Panc1 (cell line): ENCODE data around the gene MCTP1. TPM values are rescaled to one million over a fixed set of nuclear protein-coding genes. Genes with fewer than 3 reads are reported as not detected.

Source experiments
- ATAC-seq: fragments of 200-7000 bp; cut with Tn5 transposase; 2 replicates; pipeline ENCODE4 v1.9.1; 2020; ENCODE audit warnings: mild to moderate bottlenecking, moderate library complexity
- BruUV-seq: library from RNA; stranded (reverse); fragments of 400-500 nt; replicated peaks from 2 replicates; lab custom pipeline; 2021; lab: Mats Ljungman, UMichigan
- CTCF ChIA-PET: fragments of 300-600 bp; sonication (Branson Sonifier 250); formaldehyde crosslinking; loops from one replicate; lab custom pipeline; 2022; ENCODE audit warnings: antibody characterized with exemption; lab: Charles Lee
- POLR2A ChIA-PET: fragments of 300-600 bp; sonication (Branson Sonifier 250); formaldehyde crosslinking; loops from one replicate; lab custom pipeline; 2022; ENCODE audit warnings: antibody characterized with exemption; lab: Charles Lee
- DNase-seq: peaks from one replicate; pipeline ENCODE4 v3.0.0-alpha.2; 2010; ENCODE audit warnings: low read depth, low spot score
- H3K27ac ChIP-seq: 2 replicates; pipeline ENCODE4 v1.5.1; 2011; ENCODE audit warnings: mild to moderate bottlenecking, low read length, inconsistent platforms
- H3K27me3 ChIP-seq: fragments of 200-500 bp; sonication (Bioruptor generic); 2 replicates; pipeline ENCODE4 v1.6.0; 2014; ENCODE audit warnings: low read length, inconsistent platforms; ENCODE audit not compliant: control insufficient read depth, insufficient read depth
- H3K36me3 ChIP-seq: fragments of 200-500 bp; sonication (Bioruptor generic); 2 replicates; pipeline ENCODE4 v1.5.1; 2014; ENCODE audit warnings: inconsistent platforms, mild to moderate bottlenecking, low read length, moderate library complexity; ENCODE audit not compliant: control insufficient read depth, insufficient read depth
- H3K4me1 ChIP-seq: 2 replicates; pipeline ENCODE4 v1.5.1; 2011; ENCODE audit warnings: inconsistent platforms, mild to moderate bottlenecking, low read length, moderate library complexity; ENCODE audit not compliant: control insufficient read depth, insufficient read depth
- H3K4me3 ChIP-seq, 2 experiments: 2 replicates each; pipeline ENCODE4 v1.5.1; 2011 to 2012; ENCODE audit warnings: low read depth in 2 of 2, low read length in 2 of 2, mild to moderate bottlenecking in 2 of 2, inconsistent platforms in 1 of 2, moderate library complexity in 1 of 2
- H3K9me3 ChIP-seq: fragments of 200-500 bp; sonication (Bioruptor generic); 2 replicates; pipeline ENCODE4 v1.5.1; 2014; ENCODE audit warnings: low read depth, mild to moderate bottlenecking, inconsistent platforms, low read length, moderate library complexity; ENCODE audit not compliant: control insufficient read depth, insufficient read depth
- POLR2AphosphoS5 ChIP-seq: IDR thresholded peaks from 2 replicates; pipeline ENCODE4 v1.6.1; 2012; ENCODE audit warnings: mild to moderate bottlenecking, low read depth, low read length, moderate library complexity
- SIN3A ChIP-seq: IDR thresholded peaks from 2 replicates; pipeline ENCODE4 v1.6.1; 2012; ENCODE audit warnings: low read depth, mild to moderate bottlenecking, low read length, moderate library complexity, borderline replicate concordance; ENCODE audit not compliant: insufficient read depth
- TCF7L2 ChIP-seq: IDR thresholded peaks from 2 replicates; pipeline ENCODE4 v1.6.1; 2011; ENCODE audit warnings: mild to moderate bottlenecking, low read depth, low read length, inconsistent platforms
- in situ Hi-C: cut with HindIII; loops from 2 replicates; pipeline ENCODE4 v1.10.0; 2016; ENCODE audit warnings: low sequenced_read_pairs, low pct_unique_long_range_greater_than_20kb
- intact Hi-C: fragments of 100-400 bp; cut with micrococcal nuclease; formaldehyde crosslinking; loops from one replicate; pipeline ENCODE4 v1.10.0; 2022; ENCODE audit not compliant: unreplicated experiment
- total RNA-seq: library from RNA; stranded (reverse); gene quantifications from one replicate; pipeline ENCODE4 v1.2.1, GENCODE V29; 2021; ENCODE audit not compliant: unreplicated experiment
- TF ChIP-seq, protein P1 (sequence below), 2 experiments: IDR thresholded peaks; 2 replicates each; pipeline ENCODE4 v1.6.1; 2011 to 2012; ENCODE audit warnings: low read depth in 2 of 2, control low read depth in 1 of 2, low read length in 1 of 2, mild to moderate bottlenecking in 1 of 2, moderate library complexity in 1 of 2; ENCODE audit not compliant: insufficient read depth in 1 of 2
- TF ChIP-seq, protein P2 (sequence below): fragments of 450-650 bp; IDR thresholded peaks from 2 replicates; pipeline ENCODE4 v1.5.1; 2017; ENCODE audit warnings: mild to moderate bottlenecking

MCTP1 gene
- total RNA-seq, 1 experiment from 2014 or later: 39.8 TPM

DNA sequence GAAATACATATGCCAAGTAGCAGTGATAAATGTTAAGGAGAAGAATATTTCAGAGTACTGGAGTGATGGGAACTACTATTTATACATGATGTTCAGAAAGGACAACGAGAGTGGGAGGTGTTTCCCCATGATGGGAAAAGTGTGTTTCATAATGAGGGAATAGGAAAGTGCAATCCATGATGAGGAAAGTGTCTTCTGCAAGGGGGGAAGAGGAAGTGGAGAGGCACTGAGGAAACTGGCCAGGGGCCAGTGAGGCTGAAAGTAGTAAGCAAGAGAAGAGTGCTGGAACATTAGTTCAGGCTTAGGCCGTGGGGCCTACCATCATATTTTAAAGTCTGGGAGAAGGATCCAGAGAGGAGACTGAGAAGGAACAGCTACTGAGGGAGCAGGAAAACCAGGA lies 339.2 kb downstream of the MCTP1 start:
- Histone ChIP-seq H3K4me3 (no peak overlapping the region), H3K27me3 (no peaks in the 10 kb centered on the region), H3K36me3 (no peaks in the 10 kb centered on the region), H3K4me1 (no peaks in the 10 kb centered on the region), H3K27ac (no peak overlapping the region), H3K9me3 (no peaks in the 10 kb centered on the region)
- no TSS peak for BruUV-seq
- TF ChIP-seq POLR2AphosphoS5 (no peak), SIN3A (no peak), TCF7L2 (no peak)
- TF ChIP-seq, protein P1, sequence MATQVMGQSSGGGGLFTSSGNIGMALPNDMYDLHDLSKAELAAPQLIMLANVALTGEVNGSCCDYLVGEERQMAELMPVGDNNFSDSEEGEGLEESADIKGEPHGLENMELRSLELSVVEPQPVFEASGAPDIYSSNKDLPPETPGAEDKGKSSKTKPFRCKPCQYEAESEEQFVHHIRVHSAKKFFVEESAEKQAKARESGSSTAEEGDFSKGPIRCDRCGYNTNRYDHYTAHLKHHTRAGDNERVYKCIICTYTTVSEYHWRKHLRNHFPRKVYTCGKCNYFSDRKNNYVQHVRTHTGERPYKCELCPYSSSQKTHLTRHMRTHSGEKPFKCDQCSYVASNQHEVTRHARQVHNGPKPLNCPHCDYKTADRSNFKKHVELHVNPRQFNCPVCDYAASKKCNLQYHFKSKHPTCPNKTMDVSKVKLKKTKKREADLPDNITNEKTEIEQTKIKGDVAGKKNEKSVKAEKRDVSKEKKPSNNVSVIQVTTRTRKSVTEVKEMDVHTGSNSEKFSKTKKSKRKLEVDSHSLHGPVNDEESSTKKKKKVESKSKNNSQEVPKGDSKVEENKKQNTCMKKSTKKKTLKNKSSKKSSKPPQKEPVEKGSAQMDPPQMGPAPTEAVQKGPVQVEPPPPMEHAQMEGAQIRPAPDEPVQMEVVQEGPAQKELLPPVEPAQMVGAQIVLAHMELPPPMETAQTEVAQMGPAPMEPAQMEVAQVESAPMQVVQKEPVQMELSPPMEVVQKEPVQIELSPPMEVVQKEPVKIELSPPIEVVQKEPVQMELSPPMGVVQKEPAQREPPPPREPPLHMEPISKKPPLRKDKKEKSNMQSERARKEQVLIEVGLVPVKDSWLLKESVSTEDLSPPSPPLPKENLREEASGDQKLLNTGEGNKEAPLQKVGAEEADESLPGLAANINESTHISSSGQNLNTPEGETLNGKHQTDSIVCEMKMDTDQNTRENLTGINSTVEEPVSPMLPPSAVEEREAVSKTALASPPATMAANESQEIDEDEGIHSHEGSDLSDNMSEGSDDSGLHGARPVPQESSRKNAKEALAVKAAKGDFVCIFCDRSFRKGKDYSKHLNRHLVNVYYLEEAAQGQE (IDR thresholded peaks at IDR 0.05; ENCODE audit: insufficient read depth in 1 of 2, low read depth in 2 of 2, low read length in 1 of 2): no peak
- TF ChIP-seq, protein P2, sequence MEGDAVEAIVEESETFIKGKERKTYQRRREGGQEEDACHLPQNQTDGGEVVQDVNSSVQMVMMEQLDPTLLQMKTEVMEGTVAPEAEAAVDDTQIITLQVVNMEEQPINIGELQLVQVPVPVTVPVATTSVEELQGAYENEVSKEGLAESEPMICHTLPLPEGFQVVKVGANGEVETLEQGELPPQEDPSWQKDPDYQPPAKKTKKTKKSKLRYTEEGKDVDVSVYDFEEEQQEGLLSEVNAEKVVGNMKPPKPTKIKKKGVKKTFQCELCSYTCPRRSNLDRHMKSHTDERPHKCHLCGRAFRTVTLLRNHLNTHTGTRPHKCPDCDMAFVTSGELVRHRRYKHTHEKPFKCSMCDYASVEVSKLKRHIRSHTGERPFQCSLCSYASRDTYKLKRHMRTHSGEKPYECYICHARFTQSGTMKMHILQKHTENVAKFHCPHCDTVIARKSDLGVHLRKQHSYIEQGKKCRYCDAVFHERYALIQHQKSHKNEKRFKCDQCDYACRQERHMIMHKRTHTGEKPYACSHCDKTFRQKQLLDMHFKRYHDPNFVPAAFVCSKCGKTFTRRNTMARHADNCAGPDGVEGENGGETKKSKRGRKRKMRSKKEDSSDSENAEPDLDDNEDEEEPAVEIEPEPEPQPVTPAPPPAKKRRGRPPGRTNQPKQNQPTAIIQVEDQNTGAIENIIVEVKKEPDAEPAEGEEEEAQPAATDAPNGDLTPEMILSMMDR: no peak
- ChIA-PET CTCF (no interaction called here), POLR2A (no interaction called here)
- ATAC-seq (no peak), DNase-seq (no peak)
- in situ Hi-C loops (no loop called here), intact Hi-C loops (no loop called here)

DNA sequence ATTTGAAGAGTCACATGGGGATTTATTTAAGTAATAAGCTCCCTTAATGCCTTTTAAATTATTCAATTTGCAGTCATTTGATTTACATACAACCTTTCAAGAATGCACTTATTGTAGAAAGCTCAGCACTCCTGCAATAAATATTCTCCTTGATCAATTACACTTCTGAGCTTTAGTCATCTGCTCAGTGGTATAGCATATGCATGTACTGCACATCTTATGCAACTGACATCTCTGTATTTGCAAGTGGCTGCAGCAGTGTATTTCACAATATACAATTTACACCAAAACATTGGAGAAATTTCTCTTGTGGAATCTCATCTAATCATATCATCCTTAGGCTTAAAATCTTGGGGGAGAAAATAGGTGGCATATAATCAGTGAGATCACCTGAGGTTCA lies 340.7 kb downstream of the MCTP1 start:
- POLR2A ChIA-PET: no interaction called here
- CTCF ChIA-PET: no interaction called here

More for the DNA sequence above, 340.7 kb downstream of the MCTP1 start:
- no peak for DNase-seq
- no peak overlapping the region for H3K4me3 ChIP-seq
- intact Hi-C loops: no loop called here
- no peaks in the 10 kb centered on the region for H3K36me3 ChIP-seq
- in situ Hi-C loops: no loop called here
- H3K27ac ChIP-seq: no peak overlapping the region
- no TSS peak for BruUV-seq
- ATAC-seq: no peak
- H3K4me1 ChIP-seq: no peaks in the 10 kb centered on the region
- no peaks in the 10 kb centered on the region for H3K27me3 ChIP-seq
- H3K9me3 ChIP-seq: no peaks in the 10 kb centered on the region
- TF ChIP-seq, protein P2: no peak
- no peak for TF ChIP-seq TCF7L2
- TF ChIP-seq POLR2AphosphoS5: no peak
- TF ChIP-seq, protein P1 (IDR thresholded peaks at IDR 0.05; ENCODE audit: insufficient read depth in 1 of 2, low read depth in 2 of 2, low read length in 1 of 2): no peak
- TF ChIP-seq SIN3A: no peak
